Esophagus muscularis mucosa (tissue), 4 donors: Measurements from ENCODE around the gene MSH3.

Experiments
- CTCF ChIP-seq, 3 experiments: fragments of 200-600 bp in 2 of 3; fragments of 450-650 bp in 1 of 3; sonication (generic) in 2 of 3; IDR thresholded peaks; one replicate each; pipeline ENCODE4 v1.5.1; 2017 to 2019; ENCODE audit warnings: antibody characterized with exemption in 3 of 3, mild to moderate bottlenecking in 2 of 3, moderate library complexity in 1 of 3
- EP300 ChIP-seq: sonication (generic); formaldehyde crosslinking; IDR thresholded peaks from one replicate; pipeline ENCODE4 v1.6.1; 2017; ENCODE audit warnings: antibody characterized with exemption
- POLR2A ChIP-seq: fragments of 450-650 bp; IDR thresholded peaks from one replicate; pipeline ENCODE4 v1.6.1; 2017; ENCODE audit warnings: antibody characterized with exemption, moderate library complexity, mild to moderate bottlenecking, low read depth
- POLR2AphosphoS5 ChIP-seq, 2 donors: sonication (generic); formaldehyde crosslinking; IDR thresholded peaks; one replicate each; pipeline ENCODE4 v1.6.1; 2017; ENCODE audit warnings: antibody characterized with exemption in 2 of 2

- TF ChIP-seq CTCF (IDR thresholded peaks at IDR 0.05) (no peak), POLR2A (no peak), EP300 (no peak), POLR2AphosphoS5 (IDR thresholded peaks at IDR 0.05) (no peak)
Measured at GRCh38 chr5:80701597-80701996, 47.1 kb downstream of the MSH3 start.
